CD4-positive, alpha-beta T cell treated with Interferon gamma for 1 hour (primary cell): Measurements from ENCODE around the gene JAKMIP1.

ENCODE experiments used
- DNase-seq: peaks from one replicate; pipeline ENCODE4 v3.0.0-alpha.2; 2020

JAKMIP1 gene

GRCh38 chr4:6177587-6178197, 22.7 kb downstream of the JAKMIP1 start:
- peak; percentile 47 for DNase-seq

- no peak for DNase-seq
These were observed 24.9 kb downstream of the JAKMIP1 start for GRCh38 chr4:6175426-6175825.

- no peak for DNase-seq
These were observed 27.5 kb downstream of the JAKMIP1 start for GRCh38 chr4:6172927-6173200.

- no peak for DNase-seq
These were observed 28.0 kb downstream of the JAKMIP1 start for GRCh38 chr4:6172093-6172926.

- DNase-seq = no peak
These were observed 31.1 kb downstream of the JAKMIP1 start for GRCh38 chr4:6169239-6169638.

GRCh38 chr4:6165766-6166165, 34.6 kb downstream of the JAKMIP1 start:
- no peak for DNase-seq

GRCh38 chr4:6162885-6163284, 37.5 kb downstream of the JAKMIP1 start:
- no peak for DNase-seq

- no peak for DNase-seq
These were observed 38.4 kb downstream of the JAKMIP1 start for GRCh38 chr4:6161921-6162464.

- no peak for DNase-seq
These were observed 39.8 kb downstream of the JAKMIP1 start for GRCh38 chr4:6160536-6160935.

- DNase-seq = no peak
These were observed 42.4 kb downstream of the JAKMIP1 start for GRCh38 chr4:6157926-6158325.

GRCh38 chr4:6155996-6156750, 44.2 kb downstream of the JAKMIP1 start:
- DNase-seq = no peak

- no peak for DNase-seq
These were observed 45.5 kb downstream of the JAKMIP1 start for GRCh38 chr4:6154875-6155274.

GRCh38 chr4:6153874-6154273, 46.5 kb downstream of the JAKMIP1 start:
- DNase-seq = no peak

- DNase-seq = no peak
These were observed 47.3 kb downstream of the JAKMIP1 start for GRCh38 chr4:6152869-6153705.

GRCh38 chr4:6150046-6150735, 50.2 kb downstream of the JAKMIP1 start:
- DNase-seq = no peak

GRCh38 chr4:6148506-6149205, 51.7 kb downstream of the JAKMIP1 start:
- no peak for DNase-seq

- no peak for DNase-seq
These were observed 52.9 kb downstream of the JAKMIP1 start for GRCh38 chr4:6147441-6147840.

- DNase-seq = no peak
These were observed 56.7 kb downstream of the JAKMIP1 start for GRCh38 chr4:6143603-6144181.

GRCh38 chr4:6142935-6143602, 57.3 kb downstream of the JAKMIP1 start:
- no peak for DNase-seq

GRCh38 chr4:6142511-6142910, 57.8 kb downstream of the JAKMIP1 start:
- DNase-seq = no peak

GRCh38 chr4:6141554-6141953, 58.8 kb downstream of the JAKMIP1 start:
- no peak for DNase-seq
